ENCODE results near the gene NCKAP5. TPM values are rescaled to one million over a fixed set of nuclear protein-coding genes. Genes with fewer than 3 reads are reported as not detected.

Gene NCKAP5
- total RNA-seq, 1 donor from 2014 or later, result not detected

DNA sequence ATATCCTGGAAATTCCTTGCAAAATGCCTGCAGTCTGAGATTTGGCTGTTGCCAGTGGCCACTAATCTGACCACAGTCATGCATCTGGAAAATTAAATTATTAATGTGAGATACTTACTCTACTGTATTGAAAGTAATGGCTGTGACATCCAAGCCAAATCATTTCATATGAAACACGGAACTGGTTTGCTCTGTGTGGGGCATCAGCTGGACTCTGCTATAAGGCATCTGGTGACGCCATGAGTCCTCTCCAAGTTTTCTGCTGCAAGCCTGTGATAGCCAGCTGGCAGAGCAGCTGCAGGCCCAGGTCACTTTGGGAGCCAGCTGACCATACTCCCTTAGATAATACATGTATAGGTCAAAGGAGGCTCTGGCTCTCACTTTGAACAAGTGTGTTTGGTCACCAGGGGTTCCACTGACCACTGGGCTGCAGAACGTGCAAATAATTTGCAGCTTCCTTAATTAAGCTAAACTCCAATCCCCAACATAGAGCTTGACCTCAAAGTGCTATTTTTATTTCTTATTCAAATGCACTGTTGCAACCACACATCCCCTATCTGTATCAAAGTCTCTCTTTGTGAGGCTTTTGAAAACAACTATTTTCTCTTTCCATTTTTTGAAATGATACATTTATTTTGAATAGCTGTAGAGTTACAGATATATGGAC is 152.9 kb downstream of the NCKAP5 start:
- no peaks in the 10 kb centered on the region for H3K27me3 Mint-ChIP-seq (ENCODE audit: insufficient read depth)
- no peak for DNase-seq (ENCODE audit: low spot score)
- no peaks in the 10 kb centered on the region for H3K4me1 Mint-ChIP-seq (ENCODE audit: low read depth)
- no peak overlapping the region for H3K4me3 Mint-ChIP-seq
- no peaks in the 10 kb centered on the region for H3K36me3 Mint-ChIP-seq (ENCODE audit: low read depth)
- no peak overlapping the region for H3K27ac Mint-ChIP-seq
- intact Hi-C loops (cut with micrococcal nuclease), result no loop called here
- H3K9me3 Mint-ChIP-seq, result no peaks in the 10 kb centered on the region

DNA sequence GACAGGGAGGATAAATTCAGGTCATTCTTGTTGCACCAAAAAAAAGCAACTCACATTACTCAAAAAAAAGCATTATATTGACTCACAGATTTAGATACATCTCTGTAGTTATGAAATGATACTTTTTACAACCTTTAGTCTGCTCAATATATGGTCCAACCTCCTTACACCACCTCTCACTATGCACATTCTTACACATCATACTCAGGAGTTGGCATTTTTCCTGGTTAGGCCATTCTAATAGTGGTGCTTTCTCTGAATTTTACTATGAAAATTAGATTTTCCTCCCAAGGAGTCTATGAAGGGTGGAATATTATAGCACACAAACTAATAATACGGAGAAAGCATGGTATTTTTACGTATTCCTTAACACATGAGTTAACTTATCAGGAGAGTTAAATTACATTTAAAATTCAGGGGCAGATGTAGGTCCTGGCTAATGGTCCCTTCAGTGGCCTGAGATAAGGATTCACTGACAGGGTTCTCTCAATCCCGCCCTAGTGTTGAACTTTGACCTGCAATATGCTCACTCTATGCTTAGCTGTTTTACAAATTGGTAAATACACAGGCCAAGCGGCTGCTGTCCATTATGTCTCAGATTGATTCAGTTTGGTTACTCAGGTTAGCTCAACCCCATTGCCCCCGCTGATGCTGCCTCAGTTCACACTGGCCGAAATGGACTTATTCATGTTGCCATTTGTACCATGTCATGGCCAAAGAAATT is 153.6 kb downstream of the NCKAP5 start:
- Mint-ChIP-seq H3K9me3 (no peaks in the 10 kb centered on the region), H3K4me1 (ENCODE audit: low read depth) (no peaks in the 10 kb centered on the region), H3K27ac (no peak overlapping the region), H3K4me3 (no peak overlapping the region), H3K27me3 (ENCODE audit: insufficient read depth) (no peaks in the 10 kb centered on the region), H3K36me3 (ENCODE audit: low read depth) (no peaks in the 10 kb centered on the region)
- DNase-seq (ENCODE audit: low spot score), result no peak
- intact Hi-C loops (cut with micrococcal nuclease), result no loop called here

DNA sequence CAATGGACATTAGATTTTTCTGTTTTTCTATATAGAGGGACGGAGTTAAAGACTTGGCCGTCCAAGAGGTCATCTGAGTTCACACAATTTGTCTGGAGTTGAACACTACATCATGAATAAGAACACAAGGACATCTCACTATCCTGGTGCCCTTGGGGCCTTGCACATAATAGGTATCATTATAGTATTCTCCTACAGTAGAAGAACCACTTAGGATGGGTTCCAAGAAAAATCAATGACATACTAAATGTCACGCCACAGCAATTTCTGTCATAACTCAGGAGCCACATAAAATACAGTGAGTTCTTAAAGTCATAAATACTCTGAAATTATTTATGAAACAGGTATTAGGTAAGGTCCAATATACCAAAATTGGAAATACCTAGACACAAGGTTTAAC is 154.4 kb downstream of the NCKAP5 start:
- H3K4me3 Mint-ChIP-seq, result no peak overlapping the region
- H3K4me1 Mint-ChIP-seq (ENCODE audit: low read depth), result no peaks in the 10 kb centered on the region
- H3K27ac Mint-ChIP-seq, result no peak overlapping the region
- H3K27me3 Mint-ChIP-seq (ENCODE audit: insufficient read depth), result no peaks in the 10 kb centered on the region
- no peaks in the 10 kb centered on the region for H3K9me3 Mint-ChIP-seq
- H3K36me3 Mint-ChIP-seq (ENCODE audit: low read depth), result no peaks in the 10 kb centered on the region
- no peak for DNase-seq (ENCODE audit: low spot score)
- intact Hi-C loops (cut with micrococcal nuclease), result no loop called here

DNA sequence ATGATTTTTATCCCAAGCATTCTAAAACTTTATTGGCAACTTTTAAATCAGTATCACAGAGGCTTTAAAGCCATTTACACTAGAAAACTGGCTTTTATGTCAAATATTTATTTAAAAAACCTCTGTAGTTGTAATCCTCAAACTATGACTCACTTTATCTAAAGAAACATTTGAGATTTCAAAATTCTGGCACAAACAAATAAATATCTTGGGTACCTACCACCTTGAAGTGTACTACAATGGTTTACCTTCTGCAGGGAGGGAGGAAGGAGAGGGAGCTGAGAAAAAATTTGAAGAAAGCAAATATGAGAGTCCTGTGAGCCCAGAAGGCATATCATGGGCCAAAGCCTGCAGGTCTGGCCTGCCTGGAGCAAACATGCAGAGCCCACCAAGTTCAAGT is 155.6 kb downstream of the NCKAP5 start:
- H3K27me3 Mint-ChIP-seq (ENCODE audit: insufficient read depth), result no peaks in the 10 kb centered on the region
- DNase-seq (ENCODE audit: low spot score), result no peak
- intact Hi-C loops (cut with micrococcal nuclease), result no loop called here
- no peaks in the 10 kb centered on the region for H3K4me1 Mint-ChIP-seq (ENCODE audit: low read depth)
- no peak overlapping the region for H3K27ac Mint-ChIP-seq
- no peaks in the 10 kb centered on the region for H3K36me3 Mint-ChIP-seq (ENCODE audit: low read depth)
- no peaks in the 10 kb centered on the region for H3K9me3 Mint-ChIP-seq
- no peak overlapping the region for H3K4me3 Mint-ChIP-seq

DNA sequence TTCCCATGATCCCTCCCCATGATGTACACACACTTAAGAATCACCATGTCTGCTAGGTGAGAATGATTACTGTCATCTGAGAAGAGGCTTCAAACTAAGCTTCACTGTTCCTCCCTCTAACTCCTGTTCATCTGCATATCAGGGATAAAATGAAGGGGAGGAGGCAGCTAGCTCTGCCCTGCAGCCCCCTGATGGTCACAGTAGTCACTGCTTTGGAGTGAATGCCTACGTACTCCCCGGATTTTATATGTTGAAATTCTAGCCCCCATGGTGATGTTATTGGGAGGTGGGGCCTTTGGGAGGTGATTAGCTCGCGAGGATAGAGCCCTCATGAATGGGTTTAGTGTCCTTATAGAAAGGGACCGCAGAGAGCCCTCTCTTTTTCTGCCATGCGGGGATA is 156.4 kb downstream of the NCKAP5 start:
- intact Hi-C loops (cut with micrococcal nuclease), result no loop called here
- Mint-ChIP-seq H3K4me3 (no peak overlapping the region), H3K4me1 (ENCODE audit: low read depth) (no peaks in the 10 kb centered on the region), H3K36me3 (ENCODE audit: low read depth) (no peaks in the 10 kb centered on the region), H3K27me3 (ENCODE audit: insufficient read depth) (no peaks in the 10 kb centered on the region), H3K9me3 (no peaks in the 10 kb centered on the region), H3K27ac (no peak overlapping the region)
- no peak for DNase-seq (ENCODE audit: low spot score)

DNA sequence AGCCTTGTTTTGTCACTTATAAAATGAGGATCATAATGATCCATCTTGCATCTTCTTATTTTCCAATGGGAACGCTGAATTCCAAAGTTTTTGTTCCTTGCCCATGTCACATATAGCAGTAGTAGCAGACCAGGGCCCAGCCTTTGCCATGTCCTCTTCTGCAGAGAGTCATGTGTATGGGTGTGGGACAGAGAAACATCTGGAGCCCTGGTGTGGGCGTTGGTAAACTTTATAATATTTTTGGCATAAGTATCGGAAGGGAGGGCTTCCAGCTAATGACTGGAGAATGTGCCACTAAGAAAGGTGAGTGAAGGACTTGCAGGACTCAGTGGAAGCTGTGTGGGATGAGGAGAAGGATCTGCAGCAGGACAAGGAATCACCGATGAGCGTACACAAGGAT is 157.2 kb downstream of the NCKAP5 start:
- no peaks in the 10 kb centered on the region for H3K36me3 Mint-ChIP-seq (ENCODE audit: low read depth)
- DNase-seq (ENCODE audit: low spot score), result no peak
- no peaks in the 10 kb centered on the region for H3K4me1 Mint-ChIP-seq (ENCODE audit: low read depth)
- H3K9me3 Mint-ChIP-seq, result no peaks in the 10 kb centered on the region
- H3K4me3 Mint-ChIP-seq, result no peak overlapping the region
- H3K27me3 Mint-ChIP-seq (ENCODE audit: insufficient read depth), result no peaks in the 10 kb centered on the region
- intact Hi-C loops (cut with micrococcal nuclease), result no loop called here
- no peak overlapping the region for H3K27ac Mint-ChIP-seq

DNA sequence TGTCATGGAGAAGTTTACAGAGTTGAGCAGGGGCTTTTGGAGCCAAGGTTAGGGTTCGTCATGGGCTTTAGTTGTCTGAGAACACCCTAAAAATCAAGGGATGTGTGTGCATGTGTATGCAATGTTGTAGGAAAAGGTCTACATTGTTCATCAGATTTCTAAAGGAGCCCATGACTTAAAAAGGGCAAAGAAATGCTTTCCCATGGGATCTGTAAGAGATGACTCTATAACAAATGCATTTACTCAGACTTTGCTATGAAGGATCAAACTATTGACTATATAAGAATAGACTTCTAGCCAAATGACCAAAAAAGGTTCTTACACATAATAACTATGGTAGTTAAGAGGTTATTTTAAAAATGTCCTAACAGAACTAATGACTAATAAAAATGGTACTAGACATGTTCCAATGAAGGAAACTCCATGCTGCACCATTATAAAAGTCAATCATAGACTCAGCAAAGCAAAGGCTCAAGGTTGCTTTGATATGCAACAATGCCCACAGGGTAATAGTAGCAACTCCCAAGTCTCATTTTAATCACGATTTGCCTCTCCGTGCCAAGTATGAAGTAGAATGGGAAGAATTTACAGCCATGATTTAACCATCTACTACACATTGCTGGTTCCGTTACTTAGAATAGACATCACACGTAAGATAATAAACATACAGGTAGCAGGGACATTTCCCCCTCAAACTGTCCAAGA is 158.5 kb downstream of the NCKAP5 start:
- intact Hi-C loops (cut with micrococcal nuclease), result no loop called here
- Mint-ChIP-seq H3K27me3 (ENCODE audit: insufficient read depth) (no peaks in the 10 kb centered on the region), H3K27ac (no peak overlapping the region), H3K36me3 (ENCODE audit: low read depth) (no peaks in the 10 kb centered on the region), H3K4me3 (no peak overlapping the region), H3K9me3 (peaks cover 3% of the 10 kb centered on the region), H3K4me1 (ENCODE audit: low read depth) (no peaks in the 10 kb centered on the region)
- DNase-seq (ENCODE audit: low spot score), result no peak

DNA sequence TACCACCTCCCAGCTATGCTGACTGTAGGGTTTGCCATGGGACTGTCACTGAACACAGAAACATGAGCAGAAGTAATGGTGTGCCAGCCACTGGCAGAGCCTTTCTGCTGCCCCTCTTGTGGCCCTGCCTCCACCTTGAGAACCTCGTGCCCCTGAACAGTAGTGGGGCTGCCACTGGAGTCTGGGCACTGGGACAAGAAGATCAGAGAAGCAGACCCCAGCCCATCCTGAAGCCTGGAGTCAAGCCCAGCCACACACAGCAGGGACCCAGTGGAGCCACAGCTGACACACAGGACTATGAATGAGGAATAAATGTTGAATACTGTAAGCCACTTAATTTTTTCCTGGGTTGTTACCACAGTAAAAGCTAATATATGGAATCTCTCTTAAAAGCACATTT is 159.6 kb downstream of the NCKAP5 start:
- intact Hi-C loops (cut with micrococcal nuclease), result no loop called here
- no peaks in the 10 kb centered on the region for H3K36me3 Mint-ChIP-seq (ENCODE audit: low read depth)
- no peak overlapping the region for H3K4me3 Mint-ChIP-seq
- DNase-seq (ENCODE audit: low spot score), result no peak
- H3K27me3 Mint-ChIP-seq (ENCODE audit: insufficient read depth), result no peaks in the 10 kb centered on the region
- peaks cover 3% of the 10 kb centered on the region for H3K9me3 Mint-ChIP-seq
- no peak overlapping the region for H3K27ac Mint-ChIP-seq
- H3K4me1 Mint-ChIP-seq (ENCODE audit: low read depth), result no peaks in the 10 kb centered on the region

DNA sequence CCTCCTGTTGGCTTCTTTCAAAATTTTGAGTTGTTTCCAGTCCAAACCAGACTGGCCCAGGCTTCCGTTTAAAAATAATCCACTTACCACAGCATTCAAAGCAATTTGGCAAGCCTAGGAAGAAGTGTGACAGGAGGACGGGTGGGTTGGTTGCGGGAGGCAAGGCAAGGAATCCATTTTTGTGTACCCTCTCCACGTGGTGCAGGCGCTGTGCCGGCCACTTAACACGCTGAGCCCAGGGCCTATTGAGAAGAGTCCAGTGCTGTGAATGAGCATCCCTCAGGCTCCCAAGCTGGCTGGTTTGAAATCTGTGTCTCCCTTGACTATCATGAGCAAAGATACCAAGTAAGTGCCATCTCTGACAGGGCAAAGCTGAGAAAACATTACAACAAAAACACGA is 160.9 kb downstream of the NCKAP5 start:
- peaks cover 3% of the 10 kb centered on the region for H3K9me3 Mint-ChIP-seq
- H3K4me3 Mint-ChIP-seq, result no peak overlapping the region
- DNase-seq (ENCODE audit: low spot score), result no peak
- H3K27me3 Mint-ChIP-seq (ENCODE audit: insufficient read depth), result no peaks in the 10 kb centered on the region
- H3K36me3 Mint-ChIP-seq (ENCODE audit: low read depth), result no peaks in the 10 kb centered on the region
- no peaks in the 10 kb centered on the region for H3K4me1 Mint-ChIP-seq (ENCODE audit: low read depth)
- H3K27ac Mint-ChIP-seq, result no peak overlapping the region
- intact Hi-C loops (cut with micrococcal nuclease), result no loop called here

DNA sequence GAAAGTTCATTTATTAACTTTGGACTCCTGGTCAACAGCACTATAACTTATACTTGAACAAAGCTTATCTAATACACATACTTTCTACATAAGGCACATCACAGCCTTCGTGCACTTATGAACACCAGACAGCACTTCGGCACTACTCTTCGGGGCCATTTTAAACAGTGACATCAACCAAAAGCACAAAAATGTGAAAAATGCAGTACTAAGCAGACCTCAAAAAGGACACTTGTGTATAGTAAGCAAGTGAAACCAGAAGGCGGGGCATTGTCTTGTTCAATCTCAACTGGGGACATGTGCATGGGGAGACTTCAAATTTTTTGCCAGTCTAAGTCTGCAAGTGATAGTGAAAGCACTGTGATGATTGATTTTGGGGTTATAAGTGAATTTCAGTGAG is 163.0 kb downstream of the NCKAP5 start:
- Mint-ChIP-seq H3K36me3 (ENCODE audit: low read depth) (no peaks in the 10 kb centered on the region), H3K9me3 (peaks cover 3% of the 10 kb centered on the region), H3K27ac (no peak overlapping the region), H3K27me3 (ENCODE audit: insufficient read depth) (no peaks in the 10 kb centered on the region), H3K4me1 (ENCODE audit: low read depth) (no peaks in the 10 kb centered on the region), H3K4me3 (no peak overlapping the region)
- intact Hi-C loops (cut with micrococcal nuclease), result no loop called here
- DNase-seq (ENCODE audit: low spot score), result no peak

DNA sequence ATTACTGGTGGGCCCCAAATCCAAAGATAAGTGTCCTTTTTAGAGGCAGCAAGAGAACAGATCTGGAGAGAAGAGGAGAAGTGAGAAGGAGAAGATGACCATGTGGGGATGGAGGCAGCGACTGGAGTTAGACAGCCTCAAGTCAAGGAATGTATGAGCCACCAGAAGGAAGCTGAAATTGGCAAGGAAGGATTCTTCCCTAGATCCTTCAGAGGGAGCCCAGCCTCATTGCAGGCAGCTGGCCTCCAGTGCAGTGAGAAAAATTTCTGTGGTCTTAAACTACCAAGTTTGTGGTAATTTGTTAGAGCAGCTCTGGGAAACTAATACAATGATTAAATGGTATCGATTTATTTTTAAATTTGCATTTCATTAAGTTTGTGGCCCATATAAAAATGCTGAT is 167.9 kb downstream of the NCKAP5 start:
- no peak for DNase-seq (ENCODE audit: low spot score)
- Mint-ChIP-seq H3K27ac (no peak overlapping the region), H3K4me1 (ENCODE audit: low read depth) (no peaks in the 10 kb centered on the region), H3K27me3 (ENCODE audit: insufficient read depth) (no peaks in the 10 kb centered on the region), H3K4me3 (no peak overlapping the region), H3K9me3 (peaks cover 6% of the 10 kb centered on the region), H3K36me3 (ENCODE audit: low read depth) (no peaks in the 10 kb centered on the region)
- intact Hi-C loops (cut with micrococcal nuclease), result no loop called here

DNA sequence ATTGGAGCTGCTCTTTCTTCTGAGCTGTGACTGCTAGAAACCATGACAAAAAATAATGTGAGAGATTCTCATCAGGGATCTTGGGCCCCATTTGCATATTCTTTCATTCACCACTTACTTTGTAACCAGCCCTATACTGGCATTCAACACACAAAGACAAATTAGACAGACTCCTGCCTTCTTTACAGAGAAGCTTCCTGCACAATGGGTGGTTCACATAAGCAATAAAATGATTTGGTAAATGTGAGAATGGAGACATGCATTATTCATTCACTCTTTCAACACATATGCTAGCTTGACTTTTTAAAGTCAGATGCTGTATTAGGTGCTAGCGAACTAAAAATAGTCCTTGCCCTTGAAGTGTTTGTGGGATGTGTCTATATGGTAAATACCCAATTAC is 174.4 kb downstream of the NCKAP5 start:
- Mint-ChIP-seq H3K36me3 (ENCODE audit: low read depth) (no peaks in the 10 kb centered on the region), H3K27ac (no peak overlapping the region), H3K9me3 (peaks cover 3% of the 10 kb centered on the region), H3K4me3 (no peak overlapping the region), H3K4me1 (ENCODE audit: low read depth) (no peaks in the 10 kb centered on the region), H3K27me3 (ENCODE audit: insufficient read depth) (no peaks in the 10 kb centered on the region)
- no peak for DNase-seq (ENCODE audit: low spot score)
- intact Hi-C loops (cut with micrococcal nuclease), result no loop called here

DNA sequence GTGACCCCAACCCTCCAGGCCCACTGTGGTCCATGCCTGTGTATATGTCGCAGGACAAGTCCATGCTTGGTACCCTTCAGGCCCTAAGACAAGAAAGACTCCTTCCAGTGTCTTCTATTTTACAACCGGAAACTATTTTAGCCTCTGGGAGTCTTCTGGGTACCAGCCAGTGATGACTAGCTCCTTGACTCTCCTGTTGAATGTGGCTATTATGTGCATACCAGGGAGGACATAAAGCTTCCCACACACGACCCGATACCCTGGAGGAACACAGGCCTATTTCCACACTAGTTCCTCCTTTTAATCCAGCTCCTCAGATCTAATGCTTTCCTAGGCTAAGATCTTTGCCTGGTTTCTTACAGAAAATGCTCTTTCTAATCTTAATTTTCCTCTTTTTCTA is 178.1 kb downstream of the NCKAP5 start:
- no peak for DNase-seq (ENCODE audit: low spot score)
- H3K4me3 Mint-ChIP-seq, result no peak overlapping the region
- intact Hi-C loops (cut with micrococcal nuclease), result no loop called here
- H3K27me3 Mint-ChIP-seq (ENCODE audit: insufficient read depth), result no peaks in the 10 kb centered on the region
- no peak overlapping the region for H3K27ac Mint-ChIP-seq
- H3K9me3 Mint-ChIP-seq, result peaks cover 11% of the 10 kb centered on the region
- H3K36me3 Mint-ChIP-seq (ENCODE audit: low read depth), result no peaks in the 10 kb centered on the region
- no peaks in the 10 kb centered on the region for H3K4me1 Mint-ChIP-seq (ENCODE audit: low read depth)

Measured in activated T-helper 1 cell treated with anti-CD3 and anti-CD28 coated beads, Interleukin-12 subunit alpha, Interleukin-12 subunit beta, Interleukin-2, Interleukin-4 antibody, amounts not matched to agents 30 ng/mL and 10 ng/mL and 1 ng/mL, durations not matched to agents 14 hours and 24 hours and 36 hours (primary cell).